OCI-LY3 (cell line): ENCODE data around the gene GNPNAT1.

ENCODE experiments used
- CTCF ChIP-seq: fragments of 200-600, 300-600 bp; sonication (generic); IDR thresholded peaks from 2 replicates; pipeline ENCODE4 v1.5.1; 2014; ENCODE audit warnings: antibody characterized with exemption, low read length, low read depth
- EZH2phosphoT487 ChIP-seq: fragments of 200-600 bp; shearing (Covaris generic); IDR thresholded peaks from 2 replicates; pipeline ENCODE4 v1.6.1; 2018; ENCODE audit warnings: antibody characterized with exemption, mixed run types, low read depth

GRCh38 chr14:52755607-52756316, 35.6 kb downstream of the GNPNAT1 start:
- TF ChIP-seq CTCF = no peak
- TF ChIP-seq EZH2phosphoT487 = no peak
